Esophagus squamous epithelium (tissue), 4 donors: Measurements from ENCODE around the gene RPAIN.

ENCODE experiments used
- CTCF ChIP-seq, 6 experiments: fragments of 450-650 bp in 4 of 6; fragments of 200-600 bp in 2 of 6; sonication (generic) in 2 of 6; IDR thresholded peaks; one replicate each; pipeline ENCODE4 v1.5.1; 2016 to 2019; ENCODE audit warnings: antibody characterized with exemption in 6 of 6, mild to moderate bottlenecking in 4 of 6, moderate library complexity in 4 of 6
- POLR2A ChIP-seq, 4 donors: fragments of 450-650 bp; IDR thresholded peaks; one replicate each; pipeline ENCODE4 v1.6.1; 2017; ENCODE audit warnings: antibody characterized with exemption in 4 of 4, mild to moderate bottlenecking in 4 of 4, moderate library complexity in 3 of 4

- TF ChIP-seq CTCF (IDR thresholded peaks at IDR 0.05): no peak
- TF ChIP-seq POLR2A (IDR thresholded peaks at IDR 0.05): no peak
These were observed 53.9 kb downstream of the RPAIN start for GRCh38 chr17:5473906-5474305.
